Caco-2 (cell line): ENCODE measurements around the gene ARPC1B. TPM values are rescaled to one million over a fixed set of nuclear protein-coding genes. Genes with fewer than 3 reads are reported as not detected.
A peak's percentile ranks its signal among the peaks of the same experiment; 100 is the strongest.
"Not testable (repeated sequence)": the region's sequence is repeated elsewhere in the genome, so short reads cannot be mapped to it uniquely, and the experiment has no call there.

ENCODE experiments used
- BruUV-seq: library from RNA; stranded (reverse); fragments of 400-500 nt; replicated peaks from 2 replicates; lab custom pipeline; 2021; lab: Mats Ljungman, UMichigan
- CTCF ChIA-PET: fragments of 300-600 bp; sonication (Branson Sonifier 250); formaldehyde crosslinking; loops from one replicate; lab custom pipeline; 2022; ENCODE audit warnings: antibody characterized with exemption; lab: Charles Lee
- POLR2A ChIA-PET: fragments of 300-600 bp; sonication (Branson Sonifier 250); formaldehyde crosslinking; loops from one replicate; lab custom pipeline; 2022; ENCODE audit warnings: antibody characterized with exemption; lab: Charles Lee
- DNase-seq, 2 experiments: peaks; one replicate each; pipeline versions ENCODE4 v3.0.0 to v3.0.0-alpha.2; 2020 to 2022
- H3K27me3 ChIP-seq: replicated peaks from 2 replicates; pipeline ENCODE4 v1.6.0; 2011; ENCODE audit warnings: low read length; ENCODE audit not compliant: control insufficient read depth, insufficient read depth
- H3K36me3 ChIP-seq: 2 replicates; pipeline ENCODE4 v1.5.1; 2011; ENCODE audit warnings: low read length; ENCODE audit not compliant: control insufficient read depth, insufficient read depth
- H3K4me1 ChIP-seq: fragments of 250-450 bp; sonication (Bioruptor Pico); 2 replicates; pipeline ENCODE4 v1.5.1; 2020; ENCODE audit warnings: mild to moderate bottlenecking
- H3K4me3 ChIP-seq: 2 replicates; pipeline ENCODE4 v1.5.1; 2011; ENCODE audit warnings: low read depth, mild to moderate bottlenecking, control low read depth, low read length
- H3K9me3 ChIP-seq: fragments of 250-450 bp; sonication (Bioruptor Pico); 2 replicates; pipeline ENCODE4 v1.5.1; 2020; ENCODE audit warnings: mild to moderate bottlenecking, moderate library complexity
- H3K27ac Mint-ChIP-seq: one replicate; pipeline ENCODE4 v1.8.0; 2022; ENCODE audit warnings: mixed read lengths; ENCODE audit not compliant: unreplicated experiment
- H3K27me3 Mint-ChIP-seq: one replicate; pipeline ENCODE4 v1.8.0; 2022; ENCODE audit warnings: mixed read lengths; ENCODE audit not compliant: insufficient read depth, unreplicated experiment
- H3K36me3 Mint-ChIP-seq: one replicate; pipeline ENCODE4 v1.8.0; 2022; ENCODE audit warnings: mild to moderate bottlenecking, mixed read lengths; ENCODE audit not compliant: insufficient read depth, unreplicated experiment
- H3K4me1 Mint-ChIP-seq: one replicate; pipeline ENCODE4 v1.8.0; 2022; ENCODE audit warnings: low read depth, mixed read lengths; ENCODE audit not compliant: unreplicated experiment
- H3K4me3 Mint-ChIP-seq: one replicate; pipeline ENCODE4 v1.8.0; 2022; ENCODE audit warnings: mild to moderate bottlenecking, moderate library complexity, mixed read lengths; ENCODE audit not compliant: unreplicated experiment
- H3K9me3 Mint-ChIP-seq: one replicate; pipeline ENCODE4 v1.8.0; 2022; ENCODE audit warnings: mixed read lengths; ENCODE audit not compliant: unreplicated experiment
- CTCF ChIP-seq, 2 experiments: fragments of 200-600 bp in 1 of 2; IDR thresholded peaks; 1 replicate in 1 of 2; 2 replicates in 1 of 2; pipeline versions ENCODE4 v1.5.1 to v1.8.0; 2011 to 2022; ENCODE audit warnings: antibody characterized with exemption in 1 of 2, control low read depth in 1 of 2, inconsistent platforms in 1 of 2, low read depth in 1 of 2, low read length in 1 of 2, mild to moderate bottlenecking in 1 of 2, moderate library complexity in 1 of 2; ENCODE audit not compliant: insufficient read depth in 1 of 2, severe bottlenecking in 1 of 2, unreplicated experiment in 1 of 2
- intact Hi-C: fragments of 100-400 bp; cut with micrococcal nuclease; formaldehyde crosslinking; loops from one replicate; pipeline ENCODE4 v1.10.0; 2022; ENCODE audit not compliant: unreplicated experiment
- total RNA-seq: library from RNA; stranded (reverse); gene quantifications from 2 replicates; pipeline ENCODE4 v1.2.3, GENCODE V29; 2022

The ARPC1B gene
- total RNA-seq, 1 experiment from 2014 or later, result 128 TPM

- H3K4me1 ChIP-seq, result peaks cover 59% of the 10 kb centered on the region
- no peak overlapping the region for H3K4me3 ChIP-seq
- no peak for DNase-seq
- H3K27me3 ChIP-seq, result no peaks in the 10 kb centered on the region
- peaks cover 90% of the 10 kb centered on the region for H3K36me3 Mint-ChIP-seq
- H3K36me3 ChIP-seq, result peaks cover 16% of the 10 kb centered on the region
- no peaks in the 10 kb centered on the region for H3K9me3 ChIP-seq
- BruUV-seq, result no TSS peak
- H3K4me1 Mint-ChIP-seq, result peaks cover 14% of the 10 kb centered on the region
- intact Hi-C loops, result no loop called here
- H3K9me3 Mint-ChIP-seq, result no peaks in the 10 kb centered on the region
- no peak overlapping the region for H3K4me3 Mint-ChIP-seq
- POLR2A ChIA-PET, result no interaction called here
- CTCF ChIA-PET, result no interaction called here
- no peak overlapping the region for H3K27ac Mint-ChIP-seq
- TF ChIP-seq CTCF (IDR thresholded peaks at IDR 0.05; ENCODE audit: insufficient read depth in 1 of 2, low read depth in 1 of 2, low read length in 1 of 2, severe bottlenecking in 1 of 2, unreplicated experiment in 1 of 2), result no peak
- H3K27me3 Mint-ChIP-seq, result no peaks in the 10 kb centered on the region
Measured at GRCh38 chr7:99429756-99430155, 55.2 kb downstream of the ARPC1B start.

- POLR2A ChIA-PET, CTCF ChIA-PET, H3K4me3 ChIP-seq, H3K9me3 ChIP-seq, H3K27me3 ChIP-seq, H3K9me3 Mint-ChIP-seq, H3K27me3 Mint-ChIP-seq: not testable (repeated sequence)
- Histone ChIP-seq H3K4me1 (peaks cover 72% of the 10 kb centered on the region), H3K36me3 (peaks cover 18% of the 10 kb centered on the region)
- intact Hi-C loops, result loop anchor here (2.0 kb wide), 2 partner anchors 23 to 41 kb away; partner anchors contain the start of genes BUD31, PDAP1 and ZNF789
- peak overlapping the region; percentile 92 for H3K27ac Mint-ChIP-seq
- peaks cover 92% of the 10 kb centered on the region for H3K36me3 Mint-ChIP-seq
- TSS peak; percentile 28 for BruUV-seq
- peak overlapping the region; percentile 67 for H3K4me3 Mint-ChIP-seq
- peak; percentile 97 to 99 for DNase-seq
- H3K4me1 Mint-ChIP-seq, result peaks cover 20% of the 10 kb centered on the region
Measured at GRCh38 chr7:99431756-99432540, 57.4 kb downstream of the ARPC1B start.

GRCh38 chr7:99433158-99433557 lies 58.6 kb downstream of the ARPC1B start:
- H3K4me1 Mint-ChIP-seq, result peaks cover 20% of the 10 kb centered on the region
- no peaks in the 10 kb centered on the region for H3K27me3 ChIP-seq
- no TSS peak for BruUV-seq
- H3K9me3 ChIP-seq, result no peaks in the 10 kb centered on the region
- POLR2A ChIA-PET, result interaction anchor here (0.6 kb wide), 1 partner anchor 58 kb away, joined by 3 read pairs; no protein-coding TSS in a partner anchor
- no peak for TF ChIP-seq CTCF (IDR thresholded peaks at IDR 0.05; ENCODE audit: insufficient read depth in 1 of 2, low read depth in 1 of 2, low read length in 1 of 2, severe bottlenecking in 1 of 2, unreplicated experiment in 1 of 2)
- no peaks in the 10 kb centered on the region for H3K27me3 Mint-ChIP-seq
- no peaks in the 10 kb centered on the region for H3K9me3 Mint-ChIP-seq
- intact Hi-C loops, result loop anchor here (2.0 kb wide), 2 partner anchors 24 to 40 kb away; partner anchors contain the start of genes BUD31, PDAP1 and ZNF789
- no peak for DNase-seq
- peak overlapping the region; percentile 92 for H3K27ac Mint-ChIP-seq
- CTCF ChIA-PET, result no interaction called here
- peak overlapping the region; percentile 67 for H3K4me3 Mint-ChIP-seq
- peaks cover 18% of the 10 kb centered on the region for H3K36me3 ChIP-seq
- peaks cover 98% of the 10 kb centered on the region for H3K36me3 Mint-ChIP-seq
- no peak overlapping the region for H3K4me3 ChIP-seq
- H3K4me1 ChIP-seq, result peaks cover 72% of the 10 kb centered on the region
